PC-3 (cell line): ENCODE results near the gene NOC2L.

ENCODE experiments used
- CTCF ChIP-seq: fragments of 300-600 bp; sonication (generic); conservative IDR thresholded peaks from 2 replicates; pipeline ENCODE4 v1.5.1; 2017; ENCODE audit warnings: antibody characterized with exemption, low read depth, mild to moderate bottlenecking, low read length
- EZH2 ChIP-seq: fragments of 300-600 bp; sonication (generic); IDR thresholded peaks from one replicate; pipeline ENCODE4 v1.6.1; 2017; ENCODE audit warnings: antibody characterized with exemption, mild to moderate bottlenecking, low read length; ENCODE audit not compliant: unreplicated experiment

- TF ChIP-seq CTCF (no peak), EZH2 (no peak)
These were observed 48.7 kb downstream of the NOC2L start for GRCh38 chr1:910311-910880.
